Activated CD4-positive, CD25-positive, alpha-beta regulatory T cell treated with anti-CD3 and anti-CD28 coated beads, Interleukin-2, amount 50 U/mL, for 24 hours (primary cell): ENCODE results near the gene SPOP.

Experiments
- ATAC-seq, 2 donors: fragments of 150-1000 bp; cut with Tn5 transposase; one replicate each; pipeline ENCODE4 v1.10.0; 2021; ENCODE audit warnings: mild to moderate bottlenecking in 1 of 2, moderate library complexity in 1 of 2

SPOP gene

DNA sequence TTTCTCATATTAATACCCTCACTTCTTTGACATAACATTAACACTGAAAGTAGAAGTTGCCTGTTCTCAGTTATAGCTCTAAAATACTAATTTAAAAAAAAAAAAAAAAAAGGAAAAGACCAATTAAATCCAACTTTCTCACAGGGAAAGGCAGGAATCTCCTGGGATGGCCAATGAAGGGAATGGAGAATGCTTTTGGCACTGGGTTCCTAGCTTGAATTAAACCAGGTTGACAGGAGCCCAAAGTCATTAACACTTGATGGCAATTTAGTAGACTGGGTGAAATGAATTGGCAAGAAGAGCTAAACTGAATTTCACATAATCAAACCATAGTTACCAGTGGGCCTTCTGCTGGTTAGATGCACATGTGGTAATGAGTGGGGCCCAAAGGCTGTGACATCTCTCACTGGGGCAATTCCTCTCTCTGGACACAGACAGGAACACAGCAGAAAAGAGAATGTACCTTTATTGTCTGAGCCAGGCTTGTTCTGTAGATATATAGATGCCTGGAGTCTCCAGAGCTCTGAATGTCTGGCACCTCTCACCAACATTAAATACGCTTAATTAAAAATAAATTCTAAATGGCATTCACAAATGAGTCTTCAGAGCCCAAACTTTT is 64.6 kb downstream of the SPOP start:
- no peak for ATAC-seq

- no peak for ATAC-seq
Observed at GRCh38 chr17:49612726-49613125, 65.2 kb downstream of the SPOP start.

GRCh38 chr17:49610883-49611584 is 66.9 kb downstream of the SPOP start:
- no peak for ATAC-seq

DNA sequence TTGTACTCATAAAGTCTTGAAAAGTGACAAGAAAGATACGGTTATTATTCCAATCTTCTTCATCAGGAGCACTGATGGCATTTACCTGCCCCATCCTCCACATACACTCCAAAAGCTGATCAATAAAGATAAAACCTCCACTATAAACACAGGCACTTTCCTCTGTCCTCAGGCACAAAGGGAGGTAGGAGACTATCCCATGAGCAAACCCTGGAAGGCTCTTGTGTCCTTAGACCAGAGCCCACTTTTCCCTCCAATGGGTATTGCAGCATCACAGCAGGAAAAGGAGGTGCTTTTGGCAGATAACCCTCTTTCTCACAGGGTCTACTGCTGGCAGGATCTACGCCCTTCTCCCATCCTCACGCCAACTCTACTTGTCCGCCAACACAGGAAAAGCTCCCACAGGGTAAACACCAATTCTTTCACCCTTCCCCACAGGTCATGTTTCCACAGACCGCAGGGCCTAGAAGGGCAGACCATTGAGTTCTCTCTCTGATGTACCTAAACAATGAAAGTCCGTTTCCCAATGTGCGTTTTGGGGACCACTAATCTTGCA is 73.5 kb downstream of the SPOP start:
- no peak for ATAC-seq

- no peak for ATAC-seq
Observed at GRCh38 chr17:49603720-49604119, 74.2 kb downstream of the SPOP start.

- no peak for ATAC-seq
Observed at GRCh38 chr17:49603238-49603637, 74.7 kb downstream of the SPOP start.

GRCh38 chr17:49602783-49603182 is 75.1 kb downstream of the SPOP start:
- ATAC-seq = no peak

DNA sequence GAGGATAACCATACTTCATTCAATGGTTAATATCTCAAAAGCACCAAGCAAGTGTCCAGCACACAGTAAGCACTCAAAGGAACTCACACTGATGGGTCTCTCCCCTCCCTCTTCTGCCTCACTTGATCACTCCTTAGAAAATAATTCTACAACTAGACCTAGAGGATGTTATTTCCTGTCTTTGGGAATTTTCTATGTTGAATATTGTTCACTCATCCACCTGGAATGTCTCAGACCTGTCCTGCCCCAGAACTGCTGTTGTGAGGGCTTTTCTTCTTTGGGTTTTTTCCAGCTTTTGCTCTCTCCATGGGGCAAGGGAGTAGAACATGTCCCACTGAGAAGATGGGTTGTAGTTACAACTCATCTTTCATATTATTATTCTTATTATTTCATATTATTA is 76.9 kb downstream of the SPOP start:
- ATAC-seq = no peak

- ATAC-seq = no peak
Observed at GRCh38 chr17:49598918-49599317, 79.0 kb downstream of the SPOP start.

GRCh38 chr17:49597928-49598655 is 79.8 kb downstream of the SPOP start:
- ATAC-seq = no peak

DNA sequence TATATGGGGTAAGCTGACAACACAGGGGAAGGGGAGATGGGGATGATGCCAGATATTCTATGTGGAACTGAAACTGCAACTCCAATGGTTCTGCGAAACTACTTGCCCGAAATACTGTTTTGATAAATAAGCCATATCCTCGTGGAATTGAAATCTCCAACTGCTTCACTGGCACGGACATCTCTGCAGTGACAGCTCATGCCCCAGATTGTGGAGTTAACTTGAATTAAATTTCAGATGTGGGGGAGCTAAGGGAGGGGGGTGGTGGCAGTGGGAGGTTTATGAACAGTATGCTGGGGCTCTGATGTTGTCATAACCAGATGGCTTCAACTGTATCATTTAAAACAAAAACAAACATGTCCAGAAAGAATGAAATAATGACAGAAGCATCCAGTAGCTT is 80.5 kb downstream of the SPOP start:
- no peak for ATAC-seq

- ATAC-seq = no peak
Observed at GRCh38 chr17:49596613-49597244, 81.2 kb downstream of the SPOP start.

DNA sequence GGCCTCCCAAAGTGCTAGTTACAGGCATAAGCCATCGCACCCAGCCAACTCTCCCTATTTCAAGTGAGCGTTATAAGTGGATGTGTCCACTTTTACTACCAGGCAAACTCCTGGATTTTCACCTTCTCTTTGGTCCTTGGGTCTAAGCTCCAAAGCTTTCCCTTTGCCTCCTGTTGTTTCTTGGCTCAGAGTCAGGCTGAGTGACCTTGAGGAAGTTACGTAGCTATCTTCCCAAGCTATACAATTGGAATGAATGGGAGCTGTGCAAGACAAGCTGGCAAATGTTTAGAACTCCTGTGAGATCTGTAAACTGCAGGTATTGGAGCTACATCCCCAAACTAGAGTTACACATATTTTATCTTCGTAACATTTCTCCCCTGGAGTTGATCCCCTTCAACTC is 81.9 kb downstream of the SPOP start:
- no peak for ATAC-seq

DNA sequence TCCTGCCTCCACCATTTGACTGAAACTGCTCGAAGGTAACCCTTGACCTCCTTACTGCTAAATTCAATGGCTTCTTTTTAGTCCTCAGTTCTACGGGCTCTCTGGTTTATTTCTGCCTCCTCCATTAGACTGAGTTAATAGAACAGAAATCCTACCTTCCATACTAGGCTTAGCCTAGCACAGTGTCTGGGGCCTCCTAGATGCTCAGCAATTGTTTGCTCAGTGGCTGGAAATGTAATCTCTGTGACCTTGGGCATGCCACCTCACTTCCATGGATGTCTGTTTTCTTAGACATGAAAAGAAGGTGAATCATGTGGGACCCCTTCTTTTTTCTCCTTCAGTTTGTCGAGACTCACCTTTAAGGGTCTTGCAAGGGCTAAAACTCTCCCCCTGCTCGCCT is 82.6 kb downstream of the SPOP start:
- no peak for ATAC-seq

DNA sequence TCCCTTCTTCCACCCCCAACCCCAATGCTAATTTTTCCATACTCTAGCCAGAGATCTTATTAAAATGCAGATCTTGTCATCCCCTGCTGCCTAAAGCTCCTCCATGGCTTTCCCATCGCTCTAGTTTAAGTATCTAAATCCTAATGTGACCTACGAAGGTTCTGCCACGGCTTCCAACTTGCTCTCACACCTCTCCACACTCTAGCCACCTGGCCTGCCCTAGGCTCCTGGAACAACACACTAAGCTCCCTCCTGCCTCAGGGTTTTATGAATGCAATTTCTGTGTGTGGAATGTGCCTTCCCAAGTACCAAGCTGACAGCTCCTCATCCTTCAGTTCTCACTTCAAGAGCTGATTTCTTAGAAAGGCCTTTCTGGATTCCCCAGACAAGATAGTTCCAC is 85.6 kb downstream of the SPOP start:
- ATAC-seq = no peak

DNA sequence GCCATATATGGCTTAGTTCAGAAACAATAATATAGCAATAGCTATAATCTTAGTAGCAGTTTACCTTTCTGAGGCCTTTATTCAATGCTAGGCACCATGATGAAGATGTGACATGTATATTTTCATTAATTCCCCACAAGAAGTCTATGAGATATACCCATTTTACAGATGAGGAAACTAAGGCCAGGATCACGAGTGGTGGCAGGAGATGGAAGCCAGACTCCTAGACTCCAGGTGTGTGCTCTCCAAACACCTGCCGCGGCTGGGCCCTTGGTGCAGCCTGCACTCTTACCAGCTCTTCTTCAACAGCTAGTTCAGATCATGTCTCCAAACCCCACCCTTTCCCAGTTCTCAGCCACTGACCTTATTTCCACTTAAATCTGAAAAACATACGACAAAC is 87.0 kb downstream of the SPOP start:
- no peak for ATAC-seq

DNA sequence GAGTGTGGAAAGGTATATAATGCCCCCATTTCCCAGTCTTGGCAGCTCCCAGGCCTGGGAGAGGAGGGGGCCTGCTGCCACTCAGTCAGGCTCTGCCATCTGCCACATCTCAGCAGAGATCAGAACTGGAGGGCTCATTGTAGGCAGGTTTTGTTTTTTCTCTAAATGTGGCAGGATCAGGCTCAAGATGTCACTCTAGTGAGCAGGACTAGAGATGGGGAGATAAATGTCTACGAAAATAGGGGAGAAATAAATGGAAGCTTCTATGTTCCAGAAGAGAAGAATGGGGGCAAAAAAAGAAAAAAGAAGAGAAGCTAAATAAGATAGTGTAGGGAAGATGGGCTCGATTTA is 88.3 kb downstream of the SPOP start:
- ATAC-seq = no peak

- no peak for ATAC-seq
Observed at GRCh38 chr17:49588726-49589576, 88.9 kb downstream of the SPOP start.

DNA sequence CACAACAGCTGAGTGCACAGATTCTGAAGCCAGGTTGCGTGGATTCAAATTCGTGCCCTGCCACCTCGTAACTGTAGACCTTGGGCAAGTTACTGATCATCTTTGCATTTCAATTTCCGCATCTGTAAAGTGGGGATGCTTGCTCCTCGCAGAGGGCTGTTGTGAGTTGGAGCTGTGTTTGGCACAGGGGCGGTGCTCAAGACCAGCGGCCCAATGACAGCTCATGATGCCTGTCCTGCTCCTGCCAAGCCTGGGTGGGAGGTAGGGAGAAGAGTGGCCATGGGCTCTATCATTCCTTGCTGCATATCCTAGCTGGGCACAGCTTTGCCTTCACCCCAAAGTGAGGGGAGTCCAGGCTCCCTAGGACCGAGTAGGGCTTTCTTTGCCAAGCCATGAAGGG is 89.6 kb downstream of the SPOP start:
- no peak for ATAC-seq

GRCh38 chr17:49587366-49588073 is 90.4 kb downstream of the SPOP start:
- no peak for ATAC-seq

GRCh38 chr17:49585422-49586027 is 92.4 kb downstream of the SPOP start:
- ATAC-seq = no peak
